Adrenal gland (tissue), 5 donors: ENCODE measurements around the gene EPB41L2.
A peak's percentile ranks its signal among the peaks of the same experiment; 100 is the strongest.

Source experiments
- CTCF ChIP-seq, 6 experiments: fragments of 450-650 bp in 4 of 6; fragments of 200-600 bp in 2 of 6; sonication (generic) in 1 of 6; IDR thresholded peaks; 1 replicate in 5 of 6; 2 replicates in 1 of 6; pipeline versions ENCODE4 v1.5.1 to v1.8.0; 2016 to 2021; ENCODE audit warnings: antibody characterized with exemption in 6 of 6, mild to moderate bottlenecking in 2 of 6, moderate library complexity in 1 of 6
- POLR2A ChIP-seq, 2 donors: fragments of 450-650 bp; IDR thresholded peaks; one replicate each; pipeline ENCODE4 v1.6.1; 2017; ENCODE audit warnings: antibody characterized with exemption in 2 of 2, mild to moderate bottlenecking in 2 of 2, moderate library complexity in 1 of 2
- donor health status: DM: no; HTN: no; CAD: no.

- TF ChIP-seq CTCF (IDR thresholded peaks at IDR 0.05) (peak; percentile 41 to 87 (median 74)), POLR2A (IDR thresholded peaks at IDR 0.05) (no peak)
These were observed 190.6 kb downstream of the EPB41L2 start for GRCh38 chr6:130872250-130873095.
